GM19463 (cell line): Measurements from ENCODE around the gene SOD1.
"Not testable (repeated sequence)": the region's sequence is repeated elsewhere in the genome, so short reads cannot be mapped to it uniquely, and the experiment has no call there.

Experiments
- ATAC-seq: cut with Tn5 transposase; IDR thresholded peaks from one replicate; pipeline ENCODE4 v1.9.1; 2021; ENCODE audit warnings: mild to moderate bottlenecking, moderate library complexity; ENCODE audit not compliant: unreplicated experiment

SOD1 gene

GRCh38 chr21:31659536-31660258 is at the start of gene SOD1:
SOD1 (plus strand) TSS chr21:31659693; CDS start chr21:31659770, 77 bp downstream.
- peak; percentile 94 for ATAC-seq

- no peak for ATAC-seq
Observed at GRCh38 chr21:31611445-31611844, 48.0 kb upstream of the SOD1 start.

- ATAC-seq, result no peak
Observed at GRCh38 chr21:31612894-31613785, 46.4 kb upstream of the SOD1 start.

- no peak for ATAC-seq
Observed at GRCh38 chr21:31614705-31615104, 44.8 kb upstream of the SOD1 start.

- ATAC-seq, result no peak
Observed at GRCh38 chr21:31616216-31616615, 43.3 kb upstream of the SOD1 start.

GRCh38 chr21:31618696-31619430 is 40.6 kb upstream of the SOD1 start:
- no peak for ATAC-seq

- ATAC-seq, result no peak
Observed at GRCh38 chr21:31622397-31622796, 37.1 kb upstream of the SOD1 start.

- ATAC-seq, result no peak
Observed at GRCh38 chr21:31623664-31624063, 35.8 kb upstream of the SOD1 start.

- no peak for ATAC-seq
Observed at GRCh38 chr21:31624181-31624580, 35.3 kb upstream of the SOD1 start.

GRCh38 chr21:31624961-31625491 is 34.5 kb upstream of the SOD1 start:
- ATAC-seq, result no peak

- no peak for ATAC-seq
Observed at GRCh38 chr21:31629972-31630711, 29.4 kb upstream of the SOD1 start.

GRCh38 chr21:31631881-31632280 is 27.6 kb upstream of the SOD1 start:
- ATAC-seq, result not testable (repeated sequence)

GRCh38 chr21:31634993-31635392 is 24.5 kb upstream of the SOD1 start:
- ATAC-seq, result no peak

- no peak for ATAC-seq
Observed at GRCh38 chr21:31636874-31637273, 22.6 kb upstream of the SOD1 start.

GRCh38 chr21:31641416-31641922 is 18.0 kb upstream of the SOD1 start:
- ATAC-seq, result no peak

- no peak for ATAC-seq
Observed at GRCh38 chr21:31644643-31645042, 14.8 kb upstream of the SOD1 start.

GRCh38 chr21:31647650-31648049 is 11.8 kb upstream of the SOD1 start:
- ATAC-seq, result peak; percentile 58

GRCh38 chr21:31650930-31651329 is 8.6 kb upstream of the SOD1 start:
- no peak for ATAC-seq

GRCh38 chr21:31651491-31651890 is 8.0 kb upstream of the SOD1 start:
- not testable (repeated sequence) for ATAC-seq

- no peak for ATAC-seq
Observed at GRCh38 chr21:31654340-31654739, 5.2 kb upstream of the SOD1 start.
